NOMO-1 (cell line): ENCODE data around the gene PLXNA3.

ENCODE experiments used
- DNase-seq, 2 experiments: peaks; one replicate each; lab custom pipeline; 2025; ENCODE audit not compliant: unreplicated experiment in 2 of 2; lab: John Stamatoyannopoulos, UW

The PLXNA3 gene

DNA sequence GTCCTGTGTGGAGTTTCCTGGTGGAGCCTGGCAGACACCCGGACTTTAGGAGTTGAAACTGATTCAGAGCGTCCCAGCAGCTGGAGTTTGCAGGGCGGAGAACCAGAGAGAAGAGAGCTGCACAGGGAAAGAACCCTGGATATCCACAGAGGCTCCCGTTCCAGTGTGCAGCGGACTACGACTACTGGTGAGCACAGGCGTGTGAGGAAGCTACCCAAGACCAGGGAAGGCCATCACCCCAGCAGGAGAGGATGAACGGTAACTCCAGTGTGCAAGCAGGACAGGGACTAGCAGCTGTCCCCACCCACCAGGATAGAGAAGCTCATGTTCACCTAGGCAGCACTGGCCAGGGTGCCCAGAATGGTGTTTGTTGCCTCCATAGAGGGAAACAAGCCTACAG, 18.7 kb downstream of the PLXNA3 start:
- DNase-seq: no peak

DNA sequence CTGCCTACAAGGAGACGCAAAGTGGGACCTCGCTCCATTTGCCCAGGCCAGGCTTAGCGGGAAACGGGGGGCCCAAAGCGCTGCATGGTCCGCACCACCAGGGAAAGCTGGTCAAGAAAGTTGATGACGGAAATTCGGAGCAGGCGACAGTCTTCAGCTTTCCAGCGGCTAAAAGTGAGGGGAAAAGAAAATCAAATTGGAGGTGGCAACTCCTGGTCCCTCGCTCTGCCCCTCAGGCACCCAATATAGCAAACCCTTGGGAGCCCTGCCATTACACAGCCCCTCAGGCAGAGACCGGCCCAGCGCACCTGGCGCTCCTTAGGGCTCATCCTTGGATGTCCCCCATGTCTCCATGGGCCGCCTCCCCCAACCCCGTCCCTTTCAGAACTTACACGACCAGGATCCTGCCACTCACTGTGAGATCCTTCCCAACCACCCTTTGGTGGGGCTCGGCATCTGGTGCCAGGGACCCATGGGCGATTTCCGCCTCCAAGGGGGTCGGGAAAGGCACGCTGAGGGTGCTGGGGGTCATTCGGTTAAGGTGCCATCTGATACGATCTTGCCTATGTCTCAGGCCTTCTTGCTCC, 19.9 kb downstream of the PLXNA3 start:
- no peak for DNase-seq

DNA sequence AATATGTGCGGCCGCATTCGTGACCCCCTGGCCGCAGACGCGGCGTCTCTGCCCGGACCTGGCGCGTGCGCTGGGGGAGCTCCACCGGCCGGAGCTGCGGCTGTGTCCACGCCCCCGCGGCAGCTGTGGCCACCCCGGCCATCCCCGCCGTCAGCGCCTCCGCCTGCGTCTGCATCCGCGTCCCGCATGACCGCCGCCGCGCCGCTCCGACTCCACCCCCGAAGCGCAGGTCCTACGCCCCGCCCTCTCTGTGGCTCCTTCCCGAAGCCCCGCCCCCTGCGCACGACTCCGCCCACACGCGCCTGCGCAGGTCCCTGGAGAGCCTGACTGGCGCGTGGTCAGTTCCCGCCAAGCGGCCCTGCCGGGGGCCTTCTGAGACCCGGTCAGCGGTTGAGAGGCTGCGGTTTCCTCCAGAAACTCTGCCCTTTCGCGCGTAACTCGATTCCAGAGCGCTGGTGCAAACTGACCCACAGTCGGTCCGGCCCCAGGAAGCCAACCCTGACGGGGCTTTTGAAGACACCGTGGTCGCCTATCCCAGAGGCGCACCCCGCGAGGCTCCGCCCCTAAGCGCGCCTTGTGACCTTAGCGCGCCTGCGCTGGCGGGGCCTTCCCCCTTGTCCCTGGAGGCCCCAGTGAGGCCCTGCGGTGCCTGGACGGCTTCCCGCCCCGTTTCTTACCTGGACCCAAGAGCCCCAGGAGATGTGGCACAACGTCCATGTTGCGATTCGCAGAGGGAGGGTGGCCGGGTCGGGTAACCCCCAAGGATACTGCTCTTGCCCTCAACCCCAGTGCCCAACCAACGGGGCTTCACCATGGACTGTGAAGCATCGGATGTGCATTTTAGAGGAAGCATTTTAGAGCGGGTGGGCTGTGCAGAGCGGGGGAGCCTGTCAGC, 20.9 kb downstream of the PLXNA3 start, which contains the start of gene LAGE3:
LAGE3 (minus strand) TSS at position 554 of the 895 bp plus-strand sequence; CDS start at position 188, 366 bp downstream.
- peak; percentile 70 to 81 for DNase-seq

DNA sequence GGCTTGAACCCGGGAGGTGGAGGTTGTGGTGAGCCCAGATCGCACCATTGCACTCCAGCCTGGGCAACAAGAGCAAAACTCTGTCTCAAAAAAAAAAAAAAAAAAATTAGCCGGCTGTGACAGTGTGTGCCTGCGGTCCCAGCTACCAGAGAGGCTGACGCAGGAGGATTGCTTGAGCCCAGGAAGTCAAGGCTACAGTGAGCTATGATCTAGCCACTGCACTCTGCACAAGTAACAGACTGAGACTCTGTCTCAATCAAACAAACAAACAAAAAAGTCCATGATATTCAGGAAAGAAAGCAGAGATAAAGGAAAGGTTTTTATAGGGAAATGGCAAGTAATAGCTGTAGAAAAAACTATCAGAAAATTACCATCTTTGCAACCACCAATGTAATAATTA, 23.1 kb downstream of the PLXNA3 start:
- DNase-seq: no peak

- no peak for DNase-seq
Measured at GRCh38 chrX:154481911-154482601, 24.0 kb downstream of the PLXNA3 start.

GRCh38 chrX:154482786-154483185, 24.7 kb downstream of the PLXNA3 start:
- DNase-seq: no peak

- DNase-seq: no peak
Measured at GRCh38 chrX:154483325-154483724, 25.2 kb downstream of the PLXNA3 start.

GRCh38 chrX:154484255-154485149, 26.4 kb downstream of the PLXNA3 start:
- no peak for DNase-seq

- DNase-seq: no peak
Measured at GRCh38 chrX:154485150-154486051, 27.3 kb downstream of the PLXNA3 start.

- peak in 1 of 2 experiments; percentile 4 for DNase-seq
Measured at GRCh38 chrX:154486052-154486395, 27.9 kb downstream of the PLXNA3 start.

- DNase-seq: peak; percentile 9 to 23
Measured at GRCh38 chrX:154486396-154487207, 28.5 kb downstream of the PLXNA3 start, which contains the start of gene UBL4A. UBL4A (minus strand) TSS chrX:154486615; CDS start chrX:154486584, 31 bp downstream.

- DNase-seq: no peak
Measured at GRCh38 chrX:154487518-154488290, 29.6 kb downstream of the PLXNA3 start.

DNA sequence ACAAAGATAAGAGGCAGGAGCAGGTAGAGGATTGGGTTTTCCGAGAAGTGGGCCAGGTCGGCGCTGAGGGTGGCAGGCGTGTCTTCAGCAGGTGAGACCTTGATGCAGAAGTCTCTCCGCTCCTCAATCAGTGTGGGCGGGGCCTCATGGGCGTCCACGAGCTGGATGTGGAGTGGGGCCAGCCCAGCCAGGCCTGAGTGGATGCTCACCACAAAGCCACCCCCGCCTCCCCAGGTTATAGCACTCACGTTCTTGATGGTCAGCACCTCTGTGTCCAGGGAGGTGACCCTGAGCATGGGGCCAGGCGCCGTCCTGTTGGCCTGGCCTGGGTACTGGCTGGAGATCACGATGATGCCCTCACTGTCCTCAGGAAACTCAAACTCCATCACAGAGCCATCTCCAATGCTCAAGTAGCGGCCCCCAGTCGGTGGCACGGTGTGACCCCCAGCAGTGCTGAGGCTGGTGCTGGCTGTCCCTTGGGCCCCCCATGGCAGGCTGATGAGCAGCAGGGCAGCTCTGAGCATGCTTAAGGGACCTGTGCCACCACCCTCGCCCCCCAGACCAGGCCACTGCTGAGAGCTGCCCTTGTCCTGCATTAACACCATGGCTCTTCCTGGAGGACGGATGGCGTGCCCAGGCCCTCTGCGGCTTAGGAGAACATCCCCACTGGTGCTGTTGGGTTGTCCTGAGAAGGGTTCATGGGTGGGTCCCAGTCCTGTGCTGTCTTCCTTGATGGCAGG, 30.4 kb downstream of the PLXNA3 start:
- DNase-seq: no peak

DNA sequence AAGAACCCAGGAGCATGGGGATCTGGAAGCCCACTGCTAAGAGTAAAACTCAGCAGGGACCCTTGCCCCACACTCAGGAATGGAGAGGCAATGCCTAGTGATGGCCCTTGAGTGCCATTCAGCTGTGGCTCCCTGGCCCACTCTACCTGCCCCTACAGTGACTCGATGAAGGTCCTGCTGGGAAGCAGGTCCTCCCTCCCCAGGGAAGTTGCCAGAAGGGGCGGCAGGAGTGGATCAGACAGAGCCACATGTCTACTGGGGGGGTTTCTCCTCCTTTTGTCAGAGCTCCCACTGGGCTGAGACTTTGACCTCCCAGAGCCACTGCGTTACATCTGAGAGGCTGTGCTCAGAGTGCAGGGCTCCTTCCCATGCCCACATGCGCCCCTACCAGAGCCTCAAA, 31.1 kb downstream of the PLXNA3 start:
- DNase-seq: no peak

DNA sequence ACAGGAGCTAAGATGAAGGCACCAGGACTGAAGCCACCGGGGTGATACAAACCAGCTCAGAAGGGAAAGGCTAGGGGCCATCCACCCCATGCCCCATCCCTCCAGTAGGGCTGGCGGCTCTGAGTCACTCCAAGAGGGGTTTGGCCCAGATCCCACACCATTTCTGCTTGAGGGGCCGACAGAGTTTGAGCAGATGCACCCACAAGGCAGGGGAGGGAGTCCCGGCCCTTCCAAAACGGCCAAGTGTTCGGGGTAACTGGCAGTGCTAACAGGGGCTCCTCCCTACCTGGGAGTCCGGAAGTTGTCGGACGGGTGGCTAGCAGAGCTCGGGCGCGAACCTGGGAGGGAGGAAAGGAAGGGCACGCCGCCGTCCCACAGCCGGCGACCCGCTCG, 31.9 kb downstream of the PLXNA3 start:
- peak in 1 of 2 experiments; percentile 8 for DNase-seq

DNA sequence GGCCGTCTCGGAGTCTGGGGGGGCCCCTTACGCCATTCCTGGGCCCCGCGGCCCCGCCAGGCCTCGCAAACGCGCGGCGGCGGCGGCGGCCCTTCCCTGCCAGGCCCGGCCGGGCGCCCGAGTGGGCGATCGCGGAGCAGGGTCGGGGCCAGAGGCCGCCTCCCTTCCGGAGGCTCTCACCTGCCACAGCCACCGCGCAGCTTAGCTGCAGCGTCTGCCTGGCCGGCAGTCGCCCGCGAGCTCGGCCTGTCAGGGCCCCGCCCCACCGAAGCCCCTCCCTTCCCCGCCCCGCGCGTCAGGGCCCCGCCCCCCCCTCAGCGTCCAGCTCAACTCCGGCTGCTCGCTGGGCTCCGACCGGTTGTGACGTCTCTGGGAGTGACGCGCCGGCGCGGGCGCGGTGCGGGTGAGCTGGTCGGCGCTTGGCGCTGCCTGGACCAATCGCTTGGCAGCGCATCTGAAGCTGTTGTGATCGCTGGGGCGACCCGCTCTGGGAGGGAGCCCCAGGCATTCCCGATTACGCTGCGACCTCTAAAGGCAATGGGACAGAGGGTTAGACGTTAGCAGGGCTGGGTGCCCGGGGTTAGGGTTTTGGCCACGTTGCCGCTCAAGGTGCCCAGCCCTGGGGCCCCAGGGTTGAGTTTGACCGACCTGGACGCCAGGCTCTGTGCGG, 32.5 kb downstream of the PLXNA3 start, which contains the start of gene SLC10A3:
SLC10A3 (minus strand) TSS at position 216 of the 670 bp plus-strand sequence. CDS start 1,689 bp downstream, outside the sequence.
- peak; percentile 76 to 87 for DNase-seq
